Kasumi-1 (cell line): ENCODE data around the gene EMB.
"Not testable (repeated sequence)": the region's sequence is repeated elsewhere in the genome, so short reads cannot be mapped to it uniquely, and the experiment has no call there.

ENCODE experiments used
- DNase-seq, 2 experiments: peaks; one replicate each; lab custom pipeline; 2025; lab: John Stamatoyannopoulos, UW

The EMB gene

GRCh38 chr5:50440651-50441492, at the start of gene EMB:
Gene EMB, minus strand, starts transcription at chr5:50441288. Its CDS starts 137 bp downstream, at chr5:50441151.
- DNase-seq, result peak; percentile 73 to 76

GRCh38 chr5:50489491-50489890, 48.4 kb upstream of the EMB start:
- not testable (repeated sequence) for DNase-seq

DNA sequence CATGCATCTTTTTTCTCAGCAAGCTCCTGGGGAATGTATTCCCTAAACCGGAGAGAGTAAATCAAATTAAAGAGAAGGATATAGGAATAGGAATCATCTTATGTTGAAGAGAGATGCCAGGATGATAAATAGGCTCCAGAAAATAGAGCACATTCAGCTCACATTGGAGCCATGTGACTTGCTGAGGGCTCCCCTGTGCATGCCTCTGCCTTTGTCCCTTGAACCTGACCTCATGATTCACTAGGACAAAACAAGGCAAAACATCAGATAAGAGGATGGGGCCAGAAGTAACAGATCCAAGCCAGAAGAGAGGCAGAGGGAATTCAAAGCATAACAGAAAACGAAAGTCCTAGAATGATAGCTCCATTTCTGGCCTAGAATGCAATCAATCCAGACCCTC, 37.7 kb upstream of the EMB start:
- not testable (repeated sequence) for DNase-seq

GRCh38 chr5:50476549-50476948, 35.5 kb upstream of the EMB start:
- DNase-seq, result no peak

- not testable (repeated sequence) for DNase-seq
Measured at GRCh38 chr5:50465015-50465414, 23.9 kb upstream of the EMB start.

DNA sequence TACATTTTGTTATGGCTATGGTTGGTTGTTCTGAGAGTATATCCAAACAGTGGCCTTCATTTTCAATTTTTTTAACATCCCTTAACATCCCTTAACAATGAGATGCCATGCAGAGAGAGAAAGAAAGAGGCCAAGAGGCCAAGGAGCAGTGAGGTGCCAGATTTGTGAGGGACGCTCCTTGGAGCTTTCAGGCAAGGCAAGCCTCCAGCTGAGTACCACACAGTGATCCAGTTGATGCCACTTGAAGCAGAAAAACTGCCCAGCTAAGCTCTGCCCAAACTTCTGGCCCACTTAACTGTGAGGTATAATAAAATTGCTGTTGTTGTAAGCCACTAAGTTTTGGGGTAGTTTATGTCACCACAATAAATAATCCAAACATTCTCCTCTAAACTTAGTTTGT, 22.6 kb upstream of the EMB start:
- DNase-seq, result no peak

DNA sequence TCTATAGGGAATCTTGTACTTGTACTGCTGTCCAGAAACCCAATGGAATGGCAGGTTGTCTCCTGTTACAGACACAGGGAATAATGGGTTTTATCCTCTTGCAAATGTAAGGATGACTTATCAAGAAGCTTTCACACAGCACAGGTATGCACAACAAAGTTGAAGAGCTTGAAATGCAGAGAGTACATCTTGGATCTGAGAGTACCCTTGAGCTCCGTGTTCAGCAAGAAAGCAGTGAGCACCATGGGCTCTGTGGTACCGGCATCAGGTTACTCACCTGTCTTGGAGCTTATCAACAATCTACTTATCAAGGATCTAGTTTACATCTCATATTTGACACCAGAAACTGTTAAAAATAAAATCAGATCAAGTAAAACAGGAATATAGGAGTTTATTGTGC, 22.0 kb upstream of the EMB start:
- DNase-seq, result no peak

- not testable (repeated sequence) for DNase-seq
Measured at GRCh38 chr5:50462579-50462978, 21.5 kb upstream of the EMB start.

DNA sequence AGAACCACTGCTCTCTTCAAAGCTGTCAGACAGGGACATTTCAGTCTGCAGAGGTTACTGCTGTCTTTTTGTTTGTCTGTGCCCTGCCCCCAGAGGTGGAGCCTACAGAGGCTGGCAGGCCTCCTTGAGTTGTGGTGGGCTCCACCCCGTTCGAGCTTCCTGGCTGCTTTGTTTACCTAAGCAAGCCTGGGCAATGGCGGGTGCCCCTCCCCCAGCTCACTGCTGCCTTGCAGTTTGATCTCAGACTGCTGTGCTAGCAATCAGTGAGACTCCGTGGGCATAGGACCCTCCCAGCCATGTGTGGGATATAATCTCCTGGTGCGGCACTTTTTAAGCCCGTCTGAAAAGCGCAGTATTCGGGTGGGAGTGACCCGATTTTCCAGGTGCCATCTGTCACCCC, 17.3 kb upstream of the EMB start:
- not testable (repeated sequence) for DNase-seq

- DNase-seq, result not testable (repeated sequence)
Measured at GRCh38 chr5:50449241-50449640, 8.2 kb upstream of the EMB start.

- DNase-seq, result no peak
Measured at GRCh38 chr5:50447941-50448340, 6.9 kb upstream of the EMB start.

- no peak for DNase-seq
Measured at GRCh38 chr5:50447228-50447627, 6.1 kb upstream of the EMB start.

DNA sequence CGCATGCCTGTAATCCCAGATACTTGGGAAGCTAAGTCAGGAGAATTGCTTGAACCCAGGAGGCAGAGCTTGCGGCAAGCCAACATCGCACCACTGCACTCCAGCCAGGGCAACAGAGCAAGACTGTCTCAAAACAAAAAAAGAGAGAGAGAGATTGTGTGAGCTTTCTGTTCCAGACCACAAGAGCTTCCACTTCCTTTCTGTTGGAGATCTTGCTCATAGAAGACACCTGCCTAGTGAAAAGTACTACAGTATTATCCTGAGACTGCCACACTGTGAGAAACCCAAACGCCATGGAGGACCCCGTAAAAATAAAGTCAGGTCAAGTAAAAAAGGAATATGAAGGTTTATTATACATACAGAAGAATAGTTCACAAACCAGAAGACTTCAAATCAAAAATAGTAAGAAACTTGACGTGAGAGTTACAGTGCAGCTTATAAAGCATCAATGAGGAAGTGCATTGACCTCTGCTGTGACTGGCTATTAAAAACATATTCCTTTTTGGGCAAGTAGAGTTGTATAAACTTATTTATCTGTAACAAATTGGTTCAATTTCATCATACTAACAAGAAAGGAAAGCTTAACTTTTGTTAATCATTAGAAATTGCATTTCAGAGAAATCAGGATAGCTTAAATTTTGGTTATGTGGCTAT, 4.3 kb upstream of the EMB start:
- DNase-seq, result peak; percentile 84

GRCh38 chr5:50442559-50443539, 1.8 kb upstream of the EMB start:
- DNase-seq, result not testable (repeated sequence)

DNA sequence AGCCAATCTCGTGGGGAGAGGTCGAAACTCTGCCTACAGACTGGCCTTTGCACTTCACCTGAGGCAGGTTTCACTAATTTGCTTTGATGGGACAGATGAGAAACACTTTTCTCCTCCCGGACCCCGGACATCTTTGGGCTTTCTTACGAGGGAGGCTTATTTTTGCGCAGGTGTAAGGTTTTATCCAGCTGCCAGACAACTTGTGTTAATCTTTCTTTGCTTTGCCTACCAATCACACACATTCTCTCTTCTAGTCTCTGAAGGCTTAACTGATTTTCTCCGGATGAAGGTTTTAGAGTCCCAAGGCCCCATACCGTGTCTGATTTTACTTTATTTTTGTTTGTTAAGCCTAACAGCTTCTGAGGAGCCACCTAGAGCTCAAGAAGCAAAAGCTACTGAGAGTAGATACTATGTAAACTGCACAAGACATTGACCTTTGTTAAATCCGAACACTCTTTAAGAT, 436 bp upstream of the EMB start:
- DNase-seq, result peak; percentile 46 to 55

DNA sequence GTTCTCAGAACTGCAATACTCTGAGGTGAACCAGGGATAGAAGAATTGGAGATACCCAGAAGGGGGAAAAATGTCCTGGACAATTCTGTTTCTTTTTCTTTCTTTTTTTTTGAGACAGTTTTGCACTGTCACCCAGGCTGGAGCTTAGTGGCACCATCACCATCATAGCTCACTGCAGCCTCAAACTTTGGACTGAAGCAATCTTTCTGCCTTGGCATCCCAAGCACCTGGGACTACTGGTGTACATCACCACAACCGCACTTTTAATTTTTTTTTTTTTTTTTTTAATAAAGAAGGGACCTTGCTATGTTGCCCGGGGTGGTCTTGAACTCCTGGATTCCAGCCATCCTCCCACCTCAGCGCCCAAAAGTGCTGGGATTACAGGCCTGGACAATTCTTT, 1.9 kb downstream of the EMB start:
- no peak for DNase-seq

GRCh38 chr5:50438060-50438459, 3.0 kb downstream of the EMB start:
- not testable (repeated sequence) for DNase-seq

DNA sequence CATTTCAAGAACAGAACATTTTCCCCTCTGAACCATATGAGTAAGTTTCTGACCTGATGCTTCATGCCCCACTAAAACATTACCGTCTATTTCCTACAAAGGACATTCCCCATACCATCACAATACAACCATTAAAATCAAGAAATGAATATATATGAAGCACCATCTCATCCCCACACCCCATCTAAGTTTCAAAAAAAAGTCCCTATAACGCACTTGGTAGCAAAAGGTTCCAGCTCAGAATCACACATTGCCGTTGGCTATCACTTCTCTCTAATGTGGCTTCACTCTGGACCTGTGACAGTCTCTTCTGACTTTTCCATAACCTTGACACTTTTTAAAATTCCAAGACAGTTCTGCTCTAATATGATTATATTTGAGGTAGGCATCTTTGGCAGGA, 5.9 kb downstream of the EMB start:
- DNase-seq, result no peak

DNA sequence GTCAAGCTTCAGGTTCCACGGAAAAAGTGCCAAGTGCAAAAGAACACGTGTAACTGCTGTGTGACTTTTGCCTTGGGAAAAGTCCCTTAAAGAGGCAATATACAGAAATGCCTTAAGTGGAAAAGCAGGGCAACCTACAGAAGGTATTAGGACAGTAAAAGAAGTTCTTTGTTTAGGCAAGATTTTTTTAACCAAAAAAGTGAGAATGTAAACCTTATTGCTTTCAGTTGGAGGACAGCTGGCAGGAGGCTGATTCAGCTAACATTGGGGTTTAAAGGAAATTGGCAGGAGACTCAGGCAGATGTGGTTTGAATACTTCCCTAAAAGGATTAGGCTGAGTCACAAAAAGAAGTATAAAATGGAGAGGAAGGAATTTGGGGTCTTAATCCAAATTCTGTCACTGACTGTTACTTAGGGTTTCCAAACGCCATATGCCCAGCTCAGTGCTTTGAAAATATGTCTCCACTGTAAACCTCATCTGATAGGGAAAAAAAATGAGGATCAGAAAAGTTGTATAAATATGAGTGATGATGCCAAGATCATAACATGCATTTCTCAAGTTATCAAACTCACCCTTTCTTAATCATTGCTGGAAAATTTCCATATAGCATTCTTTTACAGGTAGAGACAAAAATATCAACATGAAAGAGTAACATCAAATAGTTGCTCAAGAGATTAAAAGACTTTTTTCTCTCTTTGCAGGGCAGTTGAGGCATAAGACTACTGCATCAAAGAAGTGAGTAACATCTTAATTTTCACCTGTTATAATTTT, 9.8 kb downstream of the EMB start:
- peak; percentile 55 to 62 for DNase-seq

DNA sequence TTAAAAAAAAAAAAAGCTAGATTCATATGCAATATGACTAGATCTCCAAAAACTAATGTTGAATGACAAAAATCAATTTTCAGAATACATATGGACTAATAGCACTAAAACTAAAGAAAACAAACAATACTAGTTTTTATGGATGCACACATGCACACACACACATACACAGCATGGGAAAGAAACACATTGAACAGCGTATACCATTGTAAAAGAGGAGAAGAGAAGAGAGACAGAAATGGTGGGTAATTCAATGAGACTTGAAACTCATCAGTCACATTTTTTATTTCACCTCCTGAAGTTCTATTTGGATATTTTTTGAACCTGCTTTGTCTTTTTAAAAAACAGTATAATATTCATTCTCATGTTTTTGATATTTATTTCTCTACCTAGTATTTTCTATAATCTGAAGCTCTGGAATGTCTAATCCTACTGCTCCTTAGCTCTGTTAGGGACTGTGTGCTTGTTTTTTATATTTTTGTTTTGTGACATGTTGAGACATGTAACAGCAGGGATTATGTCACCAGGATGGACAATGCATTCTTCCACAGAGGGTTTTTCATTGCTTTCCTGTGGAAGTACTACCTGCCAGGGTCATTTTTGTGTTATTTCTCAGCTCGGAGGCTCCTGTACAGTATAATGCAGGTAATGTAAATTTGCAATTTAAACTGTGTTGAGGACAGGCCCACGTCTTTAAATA, 17.8 kb downstream of the EMB start:
- not testable (repeated sequence) for DNase-seq
